ENCODE data around the gene FASN. TPM values are rescaled to one million over a fixed set of nuclear protein-coding genes. Genes with fewer than 3 reads are reported as not detected.
A peak's percentile ranks its signal among the peaks of the same experiment; 100 is the strongest.

The FASN gene
- total RNA-seq, 6 experiments from 2014 or later: 76.5 to 290 (median 217) TPM

DNA sequence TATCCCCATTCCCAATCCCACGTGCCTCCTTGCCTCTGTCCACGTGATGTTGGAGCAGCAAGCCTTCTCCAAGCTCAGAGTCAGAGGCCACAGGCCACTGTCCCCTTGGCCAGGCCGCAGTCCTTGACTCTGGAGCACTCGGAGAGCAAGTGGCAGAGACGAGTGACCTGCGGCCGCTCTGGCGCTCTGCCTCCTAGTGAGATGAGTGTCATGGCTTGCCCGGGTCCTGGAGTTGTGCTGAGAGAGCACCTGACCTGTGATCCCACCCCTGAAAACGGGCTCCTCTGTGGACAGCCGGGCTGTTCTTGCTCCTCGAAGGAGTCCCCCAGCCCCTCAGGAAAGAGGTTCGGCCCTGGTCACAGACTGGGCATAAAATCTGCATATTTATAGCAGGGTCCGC is 10.0 kb upstream of the FASN start:
- peak; percentile 84 to 97 (median 97) for DNase-seq
- no peaks in the 10 kb centered on the region for H3K27me3 ChIP-seq
- peak overlapping the region in 1 of 3 donors; percentile 14 for H3K4me3 ChIP-seq
- H3K36me3 ChIP-seq: no peaks in the 10 kb centered on the region
- 16% methylated on average over 3 of the region's 14 CpGs for WGBS (ENCODE audit: insufficient coverage, low coverage, low lambda C conversion rate, missing lambda C conversion rate)
- TF ChIP-seq POLR2A (IDR thresholded peaks at IDR 0.05): no peak
- TF ChIP-seq, protein P1, sequence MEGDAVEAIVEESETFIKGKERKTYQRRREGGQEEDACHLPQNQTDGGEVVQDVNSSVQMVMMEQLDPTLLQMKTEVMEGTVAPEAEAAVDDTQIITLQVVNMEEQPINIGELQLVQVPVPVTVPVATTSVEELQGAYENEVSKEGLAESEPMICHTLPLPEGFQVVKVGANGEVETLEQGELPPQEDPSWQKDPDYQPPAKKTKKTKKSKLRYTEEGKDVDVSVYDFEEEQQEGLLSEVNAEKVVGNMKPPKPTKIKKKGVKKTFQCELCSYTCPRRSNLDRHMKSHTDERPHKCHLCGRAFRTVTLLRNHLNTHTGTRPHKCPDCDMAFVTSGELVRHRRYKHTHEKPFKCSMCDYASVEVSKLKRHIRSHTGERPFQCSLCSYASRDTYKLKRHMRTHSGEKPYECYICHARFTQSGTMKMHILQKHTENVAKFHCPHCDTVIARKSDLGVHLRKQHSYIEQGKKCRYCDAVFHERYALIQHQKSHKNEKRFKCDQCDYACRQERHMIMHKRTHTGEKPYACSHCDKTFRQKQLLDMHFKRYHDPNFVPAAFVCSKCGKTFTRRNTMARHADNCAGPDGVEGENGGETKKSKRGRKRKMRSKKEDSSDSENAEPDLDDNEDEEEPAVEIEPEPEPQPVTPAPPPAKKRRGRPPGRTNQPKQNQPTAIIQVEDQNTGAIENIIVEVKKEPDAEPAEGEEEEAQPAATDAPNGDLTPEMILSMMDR (IDR thresholded peaks at IDR 0.05): no peak
- peak; percentile 49 to 63 (median 55) for ATAC-seq
- H3K4me1 ChIP-seq: peaks cover 0 to 96% (median 46%) of the 10 kb centered on the region in 4 donors
- intact Hi-C loops (cut with DNase I): no loop called here
- H3K9me3 ChIP-seq: no peaks in the 10 kb centered on the region
- H3K27ac ChIP-seq: peak overlapping the region; percentile 36 to 99 (median 99)

DNA sequence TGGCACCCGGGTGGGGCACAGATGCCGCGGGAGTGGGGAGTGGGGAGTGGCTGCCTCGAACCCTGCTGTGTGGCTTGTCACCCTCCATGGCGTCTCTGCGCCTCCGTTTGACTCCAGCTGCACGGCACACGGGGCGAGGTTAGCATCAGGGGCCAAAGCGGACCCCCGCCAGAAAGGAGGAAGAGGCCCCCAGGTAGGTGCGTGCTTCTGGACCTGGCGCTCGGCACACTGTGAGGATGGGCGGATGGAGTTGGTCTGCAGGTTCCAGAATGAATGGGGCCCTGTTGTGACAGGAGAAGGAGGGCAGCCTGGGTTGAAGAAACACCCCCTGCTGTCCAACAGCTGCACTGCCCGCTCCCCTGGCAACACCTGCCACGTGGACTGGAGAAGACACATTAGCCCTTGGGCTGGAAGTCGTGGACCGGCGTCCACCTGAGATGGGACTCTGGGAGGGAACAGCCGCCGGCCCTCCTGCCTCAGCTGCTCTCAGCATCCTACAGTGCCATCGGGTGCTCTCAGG is 9.4 kb upstream of the FASN start:
- H3K4me1 ChIP-seq: peaks cover 0 to 95% (median 47%) of the 10 kb centered on the region in 4 donors
- no CpG with 5 or more reads among the region's 24 CpGs for WGBS (ENCODE audit: insufficient coverage, low coverage, low lambda C conversion rate, missing lambda C conversion rate)
- peak overlapping the region in 2 of 3 donors; percentile 99 for H3K27ac ChIP-seq
- peak in 1 of 4 donors; percentile 0 for ATAC-seq
- H3K9me3 ChIP-seq: no peaks in the 10 kb centered on the region
- TF ChIP-seq, protein P1 (IDR thresholded peaks at IDR 0.05): peak in 3 of 4 donors; percentile 21 to 38 (median 27)
- TF ChIP-seq POLR2A (IDR thresholded peaks at IDR 0.05): no peak
- intact Hi-C loops (cut with DNase I): no loop called here
- H3K27me3 ChIP-seq: no peaks in the 10 kb centered on the region
- H3K4me3 ChIP-seq: no peak overlapping the region
- peak; percentile 33 to 64 (median 61) for DNase-seq
- H3K36me3 ChIP-seq: no peaks in the 10 kb centered on the region

DNA sequence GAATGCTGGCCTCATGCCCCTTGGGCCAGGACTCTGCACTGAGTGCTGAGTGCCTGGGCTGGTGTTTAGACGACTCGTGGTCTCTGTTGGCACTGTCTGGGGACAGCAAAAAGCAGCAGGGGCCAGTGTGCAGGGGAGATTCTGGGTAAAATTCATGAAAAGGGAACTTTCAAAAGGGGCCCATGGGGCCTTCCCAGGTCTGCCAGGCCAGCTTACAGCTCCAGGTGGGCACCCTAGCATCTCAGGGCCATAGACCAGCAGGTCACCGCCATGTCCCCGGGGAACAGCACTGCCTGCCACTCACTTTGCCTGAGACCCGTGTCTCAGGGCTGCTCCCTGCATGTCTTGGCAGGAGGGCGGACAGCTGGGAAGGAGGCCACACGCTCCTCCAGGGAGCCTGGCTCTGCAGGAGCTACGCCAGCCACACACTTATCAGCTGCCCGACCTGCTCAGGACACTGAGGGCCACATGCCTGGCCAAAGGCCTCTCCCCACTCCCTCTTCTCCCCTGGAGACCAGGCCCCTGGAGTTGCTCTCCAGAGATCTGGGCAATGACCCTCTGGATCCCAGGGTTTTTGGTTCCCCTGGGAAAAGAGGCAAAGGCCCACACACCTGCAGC is 8.8 kb upstream of the FASN start:
- ATAC-seq (no peak), DNase-seq (peak in 1 of 3 donors; percentile 56)
- Histone ChIP-seq H3K36me3 (no peaks in the 10 kb centered on the region), H3K4me1 (peaks cover 0 to 94% (median 45%) of the 10 kb centered on the region in 4 donors), H3K9me3 (no peaks in the 10 kb centered on the region), H3K4me3 (peak overlapping the region in 1 of 3 donors; percentile 19), H3K27me3 (no peaks in the 10 kb centered on the region), H3K27ac (peak overlapping the region; percentile 55 to 99 (median 99))
- 0% methylated on average over 2 of the region's 9 CpGs for WGBS (ENCODE audit: insufficient coverage, low coverage, low lambda C conversion rate, missing lambda C conversion rate)
- TF ChIP-seq POLR2A (IDR thresholded peaks at IDR 0.05): no peak
- TF ChIP-seq, protein P1 (IDR thresholded peaks at IDR 0.05): no peak
- intact Hi-C loops (cut with DNase I): no loop called here

DNA sequence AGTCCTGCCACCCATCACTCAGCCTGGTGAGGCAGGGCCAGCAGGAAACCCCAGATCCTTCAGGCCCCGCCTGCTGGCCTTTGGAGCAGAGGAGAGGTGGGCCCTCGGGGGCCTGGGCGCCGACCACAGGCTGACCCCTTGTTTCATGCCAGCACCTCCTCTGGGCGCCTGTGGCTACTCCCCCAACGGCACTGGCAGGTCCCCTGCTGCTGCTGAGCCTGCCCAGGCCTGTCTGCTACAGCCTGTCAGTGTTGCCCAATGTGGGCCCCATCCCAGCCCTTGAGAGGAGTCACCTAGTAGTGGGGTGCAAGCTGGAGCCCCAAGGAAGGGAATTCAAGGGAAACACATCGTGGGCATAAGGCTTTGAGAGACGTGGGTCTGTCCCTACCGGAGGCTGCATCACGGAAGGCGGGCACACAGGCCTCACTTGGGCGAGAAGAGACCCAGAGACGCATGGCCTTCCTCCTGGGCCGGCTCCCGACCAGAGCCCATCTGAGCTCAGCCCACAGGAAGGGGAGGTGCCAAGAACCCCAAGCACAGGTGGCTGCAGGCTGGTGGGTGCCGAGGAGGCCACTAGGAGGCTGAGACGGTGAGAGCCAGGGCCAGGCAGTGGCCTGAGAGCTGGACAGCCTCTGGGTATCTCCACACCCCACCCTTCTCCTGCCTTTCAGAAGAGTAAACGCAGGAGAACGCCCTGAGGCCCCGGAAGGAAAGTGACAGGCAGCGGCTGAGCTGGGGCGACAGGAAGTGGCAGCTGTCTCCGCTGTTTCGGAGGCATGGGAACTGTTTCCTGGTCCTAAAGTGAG is 8.0 kb upstream of the FASN start:
- no peaks in the 10 kb centered on the region for H3K36me3 ChIP-seq
- peak in 2 of 3 donors; percentile 60 to 66 for DNase-seq
- peaks cover 0 to 94% (median 45%) of the 10 kb centered on the region in 4 donors for H3K4me1 ChIP-seq
- intact Hi-C loops (cut with DNase I): no loop called here
- no peaks in the 10 kb centered on the region for H3K27me3 ChIP-seq
- WGBS (ENCODE audit: insufficient coverage, low coverage, low lambda C conversion rate, missing lambda C conversion rate): 7% methylated on average over 11 of the region's 24 CpGs
- H3K27ac ChIP-seq: peak overlapping the region; percentile 55 to 99 (median 99)
- no peaks in the 10 kb centered on the region for H3K9me3 ChIP-seq
- H3K4me3 ChIP-seq: peak overlapping the region in 2 of 3 donors; percentile 19 to 20
- peak in 3 of 4 donors; percentile 1 to 10 (median 2) for ATAC-seq
- TF ChIP-seq POLR2A (IDR thresholded peaks at IDR 0.05): peak; percentile 62
- TF ChIP-seq, protein P1 (IDR thresholded peaks at IDR 0.05): peak in 2 of 4 donors; percentile 23 to 40

Measured in right lobe of liver (tissue), 6 donors.